CD4-positive, alpha-beta T cell (primary cell): Measurements from ENCODE around the gene GPC6. TPM values are rescaled to one million over a fixed set of nuclear protein-coding genes. Genes with fewer than 3 reads are reported as not detected.
"Not testable (repeated sequence)": the region's sequence is repeated elsewhere in the genome, so short reads cannot be mapped to it uniquely, and the experiment has no call there.

Source experiments
- ATAC-seq: fragments of 200-7000 bp; cut with Tn5 transposase; one replicate; pipeline ENCODE4 v1.10.0; 2022; ENCODE audit warnings: mild to moderate bottlenecking; ENCODE audit not compliant: poor library complexity
- CTCF ChIA-PET: fragments of 350-600 bp; sonication (Branson Sonifier 250); formaldehyde crosslinking; loops from one replicate; lab custom pipeline; 2021; ENCODE audit warnings: antibody characterized with exemption, inconsistent platforms; lab: Charles Lee
- POLR2A ChIA-PET: fragments of 350-600 bp; sonication (Branson Sonifier 250); formaldehyde crosslinking; loops from one replicate; lab custom pipeline; 2021; ENCODE audit warnings: antibody characterized with exemption, inconsistent platforms; lab: Charles Lee
- DNase-seq, 14 experiments: peaks; one replicate each; pipeline ENCODE4 v3.0.0-alpha.2; 2013 to 2020; ENCODE audit warnings: mixed read lengths in 2 of 14
- H3K27ac ChIP-seq, 2 donors: one replicate each; pipeline versions ENCODE4 v1.5.1 to v1.7.0; 2013; ENCODE audit warnings: low read length in 2 of 2, low read depth in 1 of 2, mild to moderate bottlenecking in 1 of 2
- H3K27me3 ChIP-seq, 2 experiments: 1 replicate in 1 of 2; 2 replicates in 1 of 2; pipeline versions ENCODE4 v1.6.1 to v1.7.0; 2013; ENCODE audit warnings: low read length in 2 of 2, control low read depth in 1 of 2, mild to moderate bottlenecking in 1 of 2, moderate library complexity in 1 of 2; ENCODE audit not compliant: insufficient read depth in 2 of 2, control insufficient read depth in 1 of 2
- H3K36me3 ChIP-seq: one replicate; pipeline ENCODE4 v1.6.1; 2013; ENCODE audit warnings: low read length, control low read depth; ENCODE audit not compliant: insufficient read depth
- H3K4me1 ChIP-seq: one replicate; pipeline ENCODE4 v1.6.1; 2013; ENCODE audit warnings: low read length, control low read depth; ENCODE audit not compliant: insufficient read depth
- H3K4me3 ChIP-seq: one replicate; pipeline ENCODE4 v1.5.1; 2013; ENCODE audit warnings: mild to moderate bottlenecking, low read length, moderate library complexity
- H3K9me3 ChIP-seq, 2 experiments: 1 replicate in 1 of 2; 2 replicates in 1 of 2; pipeline versions ENCODE4 v1.6.1 to v1.7.0; 2013; ENCODE audit warnings: low read length in 2 of 2, mild to moderate bottlenecking in 2 of 2, control low read depth in 1 of 2, moderate library complexity in 1 of 2; ENCODE audit not compliant: control insufficient read depth in 1 of 2, insufficient read depth in 1 of 2
- H3K27ac Mint-ChIP-seq: one replicate; pipeline ENCODE4 v1.8.0; 2020; ENCODE audit warnings: mixed read lengths
- H3K27me3 Mint-ChIP-seq: one replicate; pipeline ENCODE4 v1.8.0; 2021; ENCODE audit warnings: mixed read lengths
- H3K36me3 Mint-ChIP-seq: one replicate; pipeline ENCODE4 v1.8.0; 2021; ENCODE audit warnings: low read depth, mixed read lengths
- H3K4me1 Mint-ChIP-seq: one replicate; pipeline ENCODE4 v1.8.0; 2021; ENCODE audit warnings: low read depth, mixed read lengths
- H3K4me3 Mint-ChIP-seq: one replicate; pipeline ENCODE4 v1.8.0; 2020; ENCODE audit warnings: mild to moderate bottlenecking, mixed read lengths
- H3K9me3 Mint-ChIP-seq: one replicate; pipeline ENCODE4 v1.8.0; 2020; ENCODE audit warnings: mixed read lengths
- intact Hi-C, 2 experiments: fragments of 100-400 bp; cut with DNase I in 1 of 2; cut with micrococcal nuclease in 1 of 2; formaldehyde crosslinking; loops; one replicate each; pipeline versions ENCODE4 v1.15.1 to v1.9.0; 2023 to 2025; cut with DNase I, micrococcal nuclease
- total RNA-seq, 174 experiments: library from RNA in 2 of 174; stranded (reverse) in 2 of 174; gene quantifications; one replicate each; pipeline ENCODE4 v1.2.3 and lab custom pipeline; 2021 to 2026
- TF ChIP-seq, protein P1 (sequence below): fragments of 200-600 bp; IDR thresholded peaks from one replicate; pipeline ENCODE4 v1.8.0; 2022; ENCODE audit warnings: antibody characterized with exemption, mild to moderate bottlenecking

GPC6 gene
- total RNA-seq, 2 experiments from 2014 or later, result not detected

DNA sequence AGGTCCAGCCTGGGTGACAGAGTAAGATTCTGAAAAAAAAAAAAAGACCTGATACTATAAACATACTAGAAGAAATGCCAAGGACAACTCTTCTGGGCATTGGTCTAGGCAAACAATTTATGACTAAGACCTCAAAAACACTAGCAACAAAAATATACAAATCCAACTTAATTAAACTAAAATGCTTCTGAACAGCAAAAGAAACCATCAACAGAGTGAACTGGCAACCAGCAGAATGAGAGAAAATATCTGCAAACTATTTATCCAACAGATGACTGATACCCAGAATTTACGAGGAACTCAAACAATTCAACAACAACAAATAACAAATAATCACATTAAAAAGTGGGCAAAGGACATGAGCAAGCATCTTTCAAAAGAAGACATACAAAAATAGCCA lies 26.8 kb upstream of the GPC6 start:
- ChIA-PET POLR2A (no interaction called here), CTCF (no interaction called here)
- TF ChIP-seq, protein P1, sequence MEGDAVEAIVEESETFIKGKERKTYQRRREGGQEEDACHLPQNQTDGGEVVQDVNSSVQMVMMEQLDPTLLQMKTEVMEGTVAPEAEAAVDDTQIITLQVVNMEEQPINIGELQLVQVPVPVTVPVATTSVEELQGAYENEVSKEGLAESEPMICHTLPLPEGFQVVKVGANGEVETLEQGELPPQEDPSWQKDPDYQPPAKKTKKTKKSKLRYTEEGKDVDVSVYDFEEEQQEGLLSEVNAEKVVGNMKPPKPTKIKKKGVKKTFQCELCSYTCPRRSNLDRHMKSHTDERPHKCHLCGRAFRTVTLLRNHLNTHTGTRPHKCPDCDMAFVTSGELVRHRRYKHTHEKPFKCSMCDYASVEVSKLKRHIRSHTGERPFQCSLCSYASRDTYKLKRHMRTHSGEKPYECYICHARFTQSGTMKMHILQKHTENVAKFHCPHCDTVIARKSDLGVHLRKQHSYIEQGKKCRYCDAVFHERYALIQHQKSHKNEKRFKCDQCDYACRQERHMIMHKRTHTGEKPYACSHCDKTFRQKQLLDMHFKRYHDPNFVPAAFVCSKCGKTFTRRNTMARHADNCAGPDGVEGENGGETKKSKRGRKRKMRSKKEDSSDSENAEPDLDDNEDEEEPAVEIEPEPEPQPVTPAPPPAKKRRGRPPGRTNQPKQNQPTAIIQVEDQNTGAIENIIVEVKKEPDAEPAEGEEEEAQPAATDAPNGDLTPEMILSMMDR, result no peak
- Histone ChIP-seq H3K36me3 (no peaks in the 10 kb centered on the region), H3K4me1 (no peaks in the 10 kb centered on the region), H3K4me3 (no peak overlapping the region), H3K9me3 (peaks cover 0 to 5% of the 10 kb centered on the region in 2 experiments), H3K27ac (no peak overlapping the region), H3K27me3 (no peaks in the 10 kb centered on the region)
- ATAC-seq (no peak), DNase-seq (no peak)
- intact Hi-C loops, result no loop called here
- Mint-ChIP-seq H3K4me3 (no peak overlapping the region), H3K9me3 (peaks cover 14% of the 10 kb centered on the region), H3K36me3 (no peaks in the 10 kb centered on the region), H3K27me3 (no peaks in the 10 kb centered on the region), H3K4me1 (no peaks in the 10 kb centered on the region), H3K27ac (no peak overlapping the region)

DNA sequence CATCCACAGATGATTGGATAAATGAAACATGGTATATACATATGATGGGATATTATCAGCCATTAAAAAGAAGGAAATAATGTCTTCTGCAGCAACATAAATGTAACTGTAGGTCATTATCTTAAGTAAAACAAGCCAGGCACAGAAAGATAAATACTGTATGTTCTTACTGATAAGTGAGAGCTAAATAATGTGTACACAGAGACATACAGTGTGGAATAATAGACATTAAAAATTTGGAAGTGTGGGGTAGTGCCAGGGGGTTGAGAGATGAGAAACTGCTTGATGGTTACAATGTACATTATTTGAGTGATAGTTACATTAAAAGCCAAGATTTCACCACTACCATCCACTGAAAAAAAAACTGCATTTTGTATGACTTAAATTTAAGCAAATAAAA lies 26.0 kb upstream of the GPC6 start:
- no peak overlapping the region for H3K27ac ChIP-seq
- no peaks in the 10 kb centered on the region for H3K27me3 Mint-ChIP-seq
- no peak overlapping the region for H3K4me3 Mint-ChIP-seq
- TF ChIP-seq, protein P1, result no peak
- H3K4me3 ChIP-seq, result no peak overlapping the region
- H3K36me3 Mint-ChIP-seq, result no peaks in the 10 kb centered on the region
- H3K4me1 ChIP-seq, result no peaks in the 10 kb centered on the region
- ChIA-PET CTCF (no interaction called here), POLR2A (no interaction called here)
- no peaks in the 10 kb centered on the region for H3K36me3 ChIP-seq
- no peaks in the 10 kb centered on the region for H3K27me3 ChIP-seq
- no peak for DNase-seq
- intact Hi-C loops, result no loop called here
- ATAC-seq, result no peak
- no peaks in the 10 kb centered on the region for H3K4me1 Mint-ChIP-seq
- peaks cover 0 to 5% of the 10 kb centered on the region in 2 experiments for H3K9me3 ChIP-seq
- H3K27ac Mint-ChIP-seq, result no peak overlapping the region
- H3K9me3 Mint-ChIP-seq, result peaks cover 9% of the 10 kb centered on the region

DNA sequence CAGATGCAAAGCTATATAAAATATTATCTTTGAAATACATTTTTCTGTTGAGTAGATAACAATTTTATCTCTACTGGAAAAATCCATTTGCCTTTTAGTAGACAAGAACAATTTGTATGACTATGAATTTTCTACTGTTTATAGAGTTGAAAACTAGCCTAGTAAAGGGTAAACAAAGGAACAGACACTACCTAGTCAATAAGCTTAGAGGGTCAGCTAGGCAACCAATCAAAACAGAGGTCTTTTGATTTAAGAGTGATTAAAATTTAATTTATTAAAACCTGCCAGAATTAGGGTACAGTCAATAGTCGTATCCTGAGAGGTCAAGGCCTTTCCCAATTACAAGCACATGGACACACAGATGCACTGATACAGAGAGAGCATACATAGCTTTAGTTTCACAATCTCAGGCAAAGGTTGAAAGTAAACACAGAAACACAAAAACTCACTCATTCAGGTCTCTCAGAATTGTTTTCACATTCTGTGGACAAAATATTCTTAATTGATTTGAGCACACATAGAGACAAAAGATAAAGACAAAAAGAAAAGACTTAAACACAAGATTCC lies 24.5 kb upstream of the GPC6 start:
- H3K4me3 ChIP-seq, result no peak overlapping the region
- no peaks in the 10 kb centered on the region for H3K4me1 ChIP-seq
- H3K9me3 ChIP-seq, result peaks cover 0 to 10% of the 10 kb centered on the region in 2 experiments
- H3K36me3 ChIP-seq, result no peaks in the 10 kb centered on the region
- CTCF ChIA-PET, result no interaction called here
- Mint-ChIP-seq H3K36me3 (no peaks in the 10 kb centered on the region), H3K27me3 (no peaks in the 10 kb centered on the region), H3K27ac (no peak overlapping the region), H3K9me3 (peaks cover 7% of the 10 kb centered on the region), H3K4me3 (no peak overlapping the region), H3K4me1 (no peaks in the 10 kb centered on the region)
- ATAC-seq, result no peak
- no peak for DNase-seq
- H3K27ac ChIP-seq, result no peak overlapping the region
- POLR2A ChIA-PET, result no interaction called here
- H3K27me3 ChIP-seq, result no peaks in the 10 kb centered on the region
- TF ChIP-seq, protein P1, result no peak
- intact Hi-C loops, result no loop called here

DNA sequence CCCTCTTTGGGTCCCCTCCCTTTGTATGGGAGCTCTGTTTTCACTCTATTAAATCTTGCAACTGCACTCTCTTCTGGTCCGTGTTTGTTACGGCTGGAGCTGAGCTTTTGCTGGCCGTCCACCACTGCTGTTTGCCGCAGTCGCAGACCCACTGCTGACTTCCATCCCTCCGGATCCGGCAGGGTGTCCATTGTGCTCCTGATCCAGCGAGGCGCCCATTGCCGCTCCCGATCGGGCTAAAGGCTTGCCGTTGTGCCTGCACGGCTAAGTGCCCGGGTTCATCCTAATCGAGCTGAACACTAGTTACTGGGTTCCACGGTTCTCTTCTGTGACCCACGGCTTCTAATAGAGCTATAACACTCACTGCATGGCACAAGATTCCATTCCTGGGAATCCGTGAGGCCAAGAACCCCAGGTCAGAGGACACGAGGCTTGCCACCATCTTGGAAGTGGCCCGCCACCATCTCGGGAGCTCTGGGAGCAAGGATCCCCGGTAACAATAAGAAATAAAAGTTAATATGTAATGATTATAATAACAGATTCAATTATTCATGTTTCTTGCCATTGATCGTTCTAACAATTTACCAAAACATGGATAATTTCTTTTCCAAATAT lies 19.7 kb upstream of the GPC6 start:
- H3K4me3 Mint-ChIP-seq, intact Hi-C loops, ATAC-seq, H3K4me1 Mint-ChIP-seq, H3K4me3 ChIP-seq, H3K27ac ChIP-seq, CTCF ChIA-PET, H3K9me3 ChIP-seq, H3K9me3 Mint-ChIP-seq, H3K36me3 Mint-ChIP-seq, H3K4me1 ChIP-seq, H3K36me3 ChIP-seq, H3K27ac Mint-ChIP-seq, POLR2A ChIA-PET, DNase-seq, H3K27me3 ChIP-seq, H3K27me3 Mint-ChIP-seq: not testable (repeated sequence)
